ENCODE measurements around the gene DDAH2. TPM values are rescaled to one million over a fixed set of nuclear protein-coding genes. Genes with fewer than 3 reads are reported as not detected.

Gene DDAH2
- polyA plus RNA-seq, 1 donor from 2014 or later = 386 TPM

- H3K36me3 ChIP-seq (ENCODE audit: insufficient read depth, low read length) = peaks cover 5% of the 10 kb centered on the region
- no peaks in the 10 kb centered on the region for H3K79me2 ChIP-seq (replicated peaks; ENCODE audit: insufficient read depth, low read length)
- H3K9me2 ChIP-seq (ENCODE audit: insufficient read depth, low read length) = no peaks in the 10 kb centered on the region
- no peak within 1 kb of the TSS for H3K4me3 ChIP-seq (ENCODE audit: low read length)
- H2AFZ ChIP-seq (ENCODE audit: low read depth, low read length) = no peak within 1 kb of the TSS
- H3K27me3 ChIP-seq (ENCODE audit: insufficient read depth, low read depth, low read length) = no peaks in the 10 kb centered on the region
- H3F3A ChIP-seq (ENCODE audit: insufficient read depth, low read length, poor library complexity, severe bottlenecking) = no peaks in the 10 kb centered on the region
- H3K9me3 ChIP-seq (ENCODE audit: low read length) = no peaks in the 10 kb centered on the region
- no peaks in the 10 kb centered on the region for H4K20me1 ChIP-seq (ENCODE audit: insufficient read depth)
- no peak within 1 kb of the TSS for H3K9ac ChIP-seq (ENCODE audit: low read length)
- H3K4me2 ChIP-seq (ENCODE audit: low read length) = no peak within 1 kb of the TSS
- no peak within 1 kb of the TSS for H3K27ac ChIP-seq (ENCODE audit: low read length)
- no peak for TF ChIP-seq RAD21 (conservative IDR thresholded peaks at IDR 0.05)
- TF ChIP-seq CTCF (IDR thresholded peaks at IDR 0.05; ENCODE audit: poor library complexity, severe bottlenecking) = no peak
These were observed 48.0 kb upstream of the DDAH2 start, which contains the start of gene VWA7 for GRCh38 chr6:31776989-31777666. Gene VWA7 (minus strand): TSS chr6:31777328. CDS start chr6:31776779, 549 bp downstream.

GRCh38 chr6:31776485-31776988 is 47.4 kb upstream of the DDAH2 start:
- H3K36me3 ChIP-seq (ENCODE audit: insufficient read depth, low read length) = peaks cover 5% of the 10 kb centered on the region
- no peaks in the 10 kb centered on the region for H3K9me3 ChIP-seq (ENCODE audit: low read length)
- no peak overlapping the region for H3K4me2 ChIP-seq (ENCODE audit: low read length)
- H3K9me2 ChIP-seq (ENCODE audit: insufficient read depth, low read length) = no peaks in the 10 kb centered on the region
- TF ChIP-seq CTCF (IDR thresholded peaks at IDR 0.05; ENCODE audit: poor library complexity, severe bottlenecking) (no peak), POLR2AphosphoS5 (IDR thresholded peaks at IDR 0.05) (no peak), TAF1 (IDR thresholded peaks at IDR 0.05; ENCODE audit: low read depth) (no peak), EP300 (conservative IDR thresholded peaks at IDR 0.05; ENCODE audit: poor library complexity, severe bottlenecking) (no peak), SMC3 (conservative IDR thresholded peaks at IDR 0.05; ENCODE audit: poor library complexity) (no peak)
- H3K79me2 ChIP-seq (replicated peaks; ENCODE audit: insufficient read depth, low read length) = no peaks in the 10 kb centered on the region
- H4K20me1 ChIP-seq (ENCODE audit: insufficient read depth) = no peaks in the 10 kb centered on the region
- H2AFZ ChIP-seq (ENCODE audit: low read depth, low read length) = no peak overlapping the region
- H3K9ac ChIP-seq (ENCODE audit: low read length) = no peak overlapping the region
- no peak overlapping the region for H3K27ac ChIP-seq (ENCODE audit: low read length)
- H3F3A ChIP-seq (ENCODE audit: insufficient read depth, low read length, poor library complexity, severe bottlenecking) = no peaks in the 10 kb centered on the region
- H3K27me3 ChIP-seq (ENCODE audit: insufficient read depth, low read depth, low read length) = no peaks in the 10 kb centered on the region
- no peak overlapping the region for H3K4me3 ChIP-seq (ENCODE audit: low read length)

GRCh38 chr6:31775633-31776484 is 46.8 kb upstream of the DDAH2 start:
- no peaks in the 10 kb centered on the region for H3K9me3 ChIP-seq (ENCODE audit: low read length)

More at GRCh38 chr6:31775633-31776484, 46.8 kb upstream of the DDAH2 start:
- H4K20me1 ChIP-seq (ENCODE audit: insufficient read depth) = no peaks in the 10 kb centered on the region
- H3K27ac ChIP-seq (ENCODE audit: low read length) = no peak overlapping the region
- H2AFZ ChIP-seq (ENCODE audit: low read depth, low read length) = no peak overlapping the region
- no peak for TF ChIP-seq RAD21 (conservative IDR thresholded peaks at IDR 0.05)
- no peak for TF ChIP-seq MXI1 (conservative IDR thresholded peaks at IDR 0.05; ENCODE audit: poor library complexity, severe bottlenecking)
- TF ChIP-seq REST (IDR thresholded peaks at IDR 0.05; ENCODE audit: borderline replicate concordance) = no peak
- TF ChIP-seq POLR2AphosphoS5 (IDR thresholded peaks at IDR 0.05) = no peak
- TF ChIP-seq SMC3 (conservative IDR thresholded peaks at IDR 0.05; ENCODE audit: poor library complexity) = no peak
- TF ChIP-seq TAF1 (IDR thresholded peaks at IDR 0.05; ENCODE audit: low read depth) = no peak
- TF ChIP-seq EZH2 (IDR thresholded peaks at IDR 0.05; ENCODE audit: borderline replicate concordance, insufficient read depth, low read length, poor library complexity, severe bottlenecking) = no peak
- TF ChIP-seq EP300 (conservative IDR thresholded peaks at IDR 0.05; ENCODE audit: poor library complexity, severe bottlenecking) = no peak
- no peak for TF ChIP-seq CTCF (IDR thresholded peaks at IDR 0.05; ENCODE audit: poor library complexity, severe bottlenecking)
- no peak overlapping the region for H3K9ac ChIP-seq (ENCODE audit: low read length)
- no peaks in the 10 kb centered on the region for H3F3A ChIP-seq (ENCODE audit: insufficient read depth, low read length, poor library complexity, severe bottlenecking)
- H3K36me3 ChIP-seq (ENCODE audit: insufficient read depth, low read length) = peaks cover 5% of the 10 kb centered on the region
- no peak overlapping the region for H3K4me3 ChIP-seq (ENCODE audit: low read length)
- no peak overlapping the region for H3K4me2 ChIP-seq (ENCODE audit: low read length)
- H3K79me2 ChIP-seq (replicated peaks; ENCODE audit: insufficient read depth, low read length) = no peaks in the 10 kb centered on the region
- no peaks in the 10 kb centered on the region for H3K27me3 ChIP-seq (ENCODE audit: insufficient read depth, low read depth, low read length)
- H3K9me2 ChIP-seq (ENCODE audit: insufficient read depth, low read length) = no peaks in the 10 kb centered on the region
